Measurements from ENCODE around the gene OR6B1. TPM values are rescaled to one million over a fixed set of nuclear protein-coding genes. Genes with fewer than 3 reads are reported as not detected.
A peak's percentile ranks its signal among the peaks of the same experiment; 100 is the strongest.

Gene OR6B1
- total and polyA plus RNA-seq, 2 experiments from 2014 or later = not detected

DNA sequence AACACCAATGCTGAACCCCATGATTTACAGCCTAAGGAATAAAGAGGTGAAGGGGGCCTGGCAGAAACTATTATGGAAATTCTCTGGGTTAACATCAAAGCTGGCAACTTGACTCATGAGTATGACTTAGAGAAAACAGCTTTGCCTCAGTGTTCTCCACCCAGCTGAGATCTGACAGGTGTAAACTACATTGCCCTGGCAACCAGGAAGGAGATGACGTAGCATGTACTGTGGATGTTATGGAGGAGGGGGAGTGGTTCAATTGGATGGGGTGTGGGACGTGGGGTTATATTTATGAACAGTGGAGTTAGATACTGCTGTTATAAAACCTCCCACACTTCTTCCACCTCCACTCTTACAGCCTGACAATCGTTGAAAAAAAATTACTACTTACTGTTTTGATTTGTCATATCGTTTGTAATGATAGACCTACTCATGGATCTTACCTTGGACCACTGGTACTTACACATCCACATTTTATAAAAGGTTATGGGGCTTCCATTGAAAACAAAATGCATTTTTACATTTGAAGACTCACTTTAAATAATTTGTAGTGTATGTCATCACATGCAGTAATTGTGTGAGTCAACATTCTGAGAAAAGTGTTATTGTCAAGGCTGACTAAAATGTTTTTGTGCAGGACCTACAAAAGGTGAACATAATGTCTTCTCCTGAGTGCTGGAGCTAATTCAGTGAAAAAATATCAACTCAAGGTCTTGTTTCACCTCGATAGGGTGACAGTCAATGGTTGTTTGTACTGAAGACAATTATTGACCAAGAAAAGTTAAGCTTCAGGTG is 39.1 kb upstream of the OR6B1 start (continued):
- no peak for TF ChIP-seq EZH2phosphoT487 (IDR thresholded peaks at IDR 0.05; ENCODE audit: unreplicated experiment)
- no peak for TF ChIP-seq CREB1 (CRISPR knock-in tag; IDR thresholded peaks at IDR 0.05; ENCODE audit: low read depth)
- no peak for TF ChIP-seq NANOG (IDR thresholded peaks at IDR 0.05; ENCODE audit: borderline replicate concordance)
- no peak for TF ChIP-seq CTCF (conservative IDR thresholded peaks at IDR 0.05; ENCODE audit: low read depth in 2 of 2)

GRCh38 chr7:143965280-143965679 is 34.8 kb upstream of the OR6B1 start:
- Mint-ChIP-seq H3K9me3 (no peaks in the 10 kb centered on the region; the same call in 2 of the 3 replicates), H3K4me1 (peaks cover 3% of the 10 kb centered on the region), H3K4me3 (no peak overlapping the region), H3K27me3 (ENCODE audit: insufficient read depth, low read depth, poor library complexity) (peaks cover 1% of the 10 kb centered on the region), H3K36me3 (ENCODE audit: low read depth) (no peaks in the 10 kb centered on the region), H3K27ac (no peak overlapping the region)
- H4K20me1 ChIP-seq (replicated peaks; ENCODE audit: insufficient read depth) = no peaks in the 10 kb centered on the region
- H3K27me3 ChIP-seq (ENCODE audit: insufficient read depth) = no peaks in the 10 kb centered on the region
- H3K9me2 ChIP-seq (ENCODE audit: insufficient read depth) = no peaks in the 10 kb centered on the region; the same call in none of the 2 replicates
- no peaks in the 10 kb centered on the region for H3K4me1 ChIP-seq (ENCODE audit: insufficient read depth)
- no peak overlapping the region for H3K27ac ChIP-seq (ENCODE audit: low read depth)
- no peaks in the 10 kb centered on the region for H3F3A ChIP-seq (replicated peaks; ENCODE audit: low read depth)
- DNase-seq (ENCODE audit: low spot score) (peak; percentile 6), ATAC-seq (no peak)
- no peak overlapping the region for H3K4me2 ChIP-seq
- no peaks in the 10 kb centered on the region for H3K36me3 ChIP-seq (ENCODE audit: insufficient read depth)
- H2AFZ ChIP-seq = no peak overlapping the region
- H3K4me3 ChIP-seq = no peak overlapping the region
- H3K79me2 ChIP-seq (replicated peaks; ENCODE audit: insufficient read depth) = no peaks in the 10 kb centered on the region
- TF ChIP-seq ZNF462 (CRISPR knock-in tag; IDR thresholded peaks at IDR 0.05) (no peak), JUNB (IDR thresholded peaks at IDR 0.05; ENCODE audit: unreplicated experiment) (no peak), EZH2 (IDR thresholded peaks at IDR 0.05; ENCODE audit: low read depth, unreplicated experiment) (no peak), ZNF331 (CRISPR knock-in tag; IDR thresholded peaks at IDR 0.05; ENCODE audit: low read depth) (no peak), NANOG (IDR thresholded peaks at IDR 0.05; ENCODE audit: borderline replicate concordance) (no peak), REST (IDR thresholded peaks at IDR 0.05; ENCODE audit: unreplicated experiment) (no peak), EZH2phosphoT487 (IDR thresholded peaks at IDR 0.05; ENCODE audit: unreplicated experiment) (no peak), ZNF114 (CRISPR knock-in tag; IDR thresholded peaks at IDR 0.05) (no peak), CREB1 (CRISPR knock-in tag; IDR thresholded peaks at IDR 0.05; ENCODE audit: low read depth) (no peak)
- TF ChIP-seq, protein P1, sequence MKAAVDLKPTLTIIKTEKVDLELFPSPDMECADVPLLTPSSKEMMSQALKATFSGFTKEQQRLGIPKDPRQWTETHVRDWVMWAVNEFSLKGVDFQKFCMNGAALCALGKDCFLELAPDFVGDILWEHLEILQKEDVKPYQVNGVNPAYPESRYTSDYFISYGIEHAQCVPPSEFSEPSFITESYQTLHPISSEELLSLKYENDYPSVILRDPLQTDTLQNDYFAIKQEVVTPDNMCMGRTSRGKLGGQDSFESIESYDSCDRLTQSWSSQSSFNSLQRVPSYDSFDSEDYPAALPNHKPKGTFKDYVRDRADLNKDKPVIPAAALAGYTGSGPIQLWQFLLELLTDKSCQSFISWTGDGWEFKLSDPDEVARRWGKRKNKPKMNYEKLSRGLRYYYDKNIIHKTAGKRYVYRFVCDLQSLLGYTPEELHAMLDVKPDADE (IDR thresholded peaks at IDR 0.05) = no peak
